Kidney glomerular epithelial cell (primary cell): Measurements from ENCODE around the gene MINK1.

Experiments
- DNase-seq: peaks from one replicate; lab custom pipeline; 2025; lab: John Stamatoyannopoulos, UW

Gene MINK1

GRCh38 chr17:4872786-4873185 is 39.6 kb downstream of the MINK1 start:
- DNase-seq: no peak

GRCh38 chr17:4877089-4877488 is 43.9 kb downstream of the MINK1 start:
- DNase-seq: no peak

- DNase-seq: no peak
Measured at GRCh38 chr17:4879601-4880000, 46.5 kb downstream of the MINK1 start.

GRCh38 chr17:4880857-4881256 is 47.7 kb downstream of the MINK1 start:
- DNase-seq: no peak

GRCh38 chr17:4881761-4882555 is 48.8 kb downstream of the MINK1 start:
- no peak for DNase-seq

- no peak for DNase-seq
Measured at GRCh38 chr17:4884489-4884888, 51.3 kb downstream of the MINK1 start.

- DNase-seq: no peak
Measured at GRCh38 chr17:4886830-4887229, 53.7 kb downstream of the MINK1 start.

GRCh38 chr17:4887581-4887980 is 54.4 kb downstream of the MINK1 start:
- DNase-seq: no peak

- no peak for DNase-seq
Measured at GRCh38 chr17:4891411-4892410, 58.6 kb downstream of the MINK1 start.

GRCh38 chr17:4892499-4893221 is 59.5 kb downstream of the MINK1 start:
- no peak for DNase-seq

- no peak for DNase-seq
Measured at GRCh38 chr17:4893272-4893671, 60.1 kb downstream of the MINK1 start.

GRCh38 chr17:4893721-4894560 is 60.8 kb downstream of the MINK1 start:
- DNase-seq: no peak

- DNase-seq: no peak
Measured at GRCh38 chr17:4895121-4895520, 62.0 kb downstream of the MINK1 start.

GRCh38 chr17:4895657-4896331 is 62.7 kb downstream of the MINK1 start:
- DNase-seq: no peak

- DNase-seq: no peak
Measured at GRCh38 chr17:4896332-4897197, 63.4 kb downstream of the MINK1 start.

- DNase-seq: no peak
Measured at GRCh38 chr17:4897198-4897687, 64.1 kb downstream of the MINK1 start.

GRCh38 chr17:4897785-4898184 is 64.6 kb downstream of the MINK1 start:
- no peak for DNase-seq

- no peak for DNase-seq
Measured at GRCh38 chr17:4898351-4898750, 65.2 kb downstream of the MINK1 start.

- DNase-seq: no peak
Measured at GRCh38 chr17:4898927-4899326, 65.8 kb downstream of the MINK1 start.
